Small intestine (tissue), 7 donors: ENCODE results near the gene STEAP1B. TPM values are rescaled to one million over a fixed set of nuclear protein-coding genes. Genes with fewer than 3 reads are reported as not detected.

Source experiments
- DNase-seq, 2 donors: peaks; one replicate each; pipeline versions ENCODE4 v3.0.0 to v3.0.0-alpha.2; 2013
- FAIRE-seq: peaks from 2 replicates; lab custom pipeline; 2012; peaks lifted over from hg19 to GRCh38; lab: Jason Lieb, UNC
- H3K27ac ChIP-seq, 3 donors: one replicate each; pipeline ENCODE4 v1.5.1; 2013; ENCODE audit warnings: low read length in 2 of 3, mild to moderate bottlenecking in 2 of 3, control low read depth in 1 of 3, inconsistent platforms in 1 of 3, low read depth in 1 of 3, moderate library complexity in 1 of 3
- H3K27me3 ChIP-seq, 3 donors: one replicate each; pipeline ENCODE4 v1.6.1; 2013; ENCODE audit warnings: low read length in 3 of 3, inconsistent platforms in 1 of 3; ENCODE audit not compliant: control insufficient read depth in 3 of 3, insufficient read depth in 3 of 3
- H3K36me3 ChIP-seq, 3 donors: one replicate each; pipeline ENCODE4 v1.6.1; 2013; ENCODE audit warnings: low read length in 3 of 3, inconsistent platforms in 1 of 3, low read depth in 1 of 3, mild to moderate bottlenecking in 1 of 3, moderate library complexity in 1 of 3; ENCODE audit not compliant: control insufficient read depth in 3 of 3, insufficient read depth in 2 of 3
- H3K4me1 ChIP-seq, 3 donors: one replicate each; pipeline ENCODE4 v1.6.1; 2013; ENCODE audit warnings: low read length in 2 of 3, inconsistent platforms in 1 of 3, low read depth in 1 of 3, mild to moderate bottlenecking in 1 of 3, moderate library complexity in 1 of 3; ENCODE audit not compliant: control insufficient read depth in 3 of 3, insufficient read depth in 2 of 3
- H3K4me3 ChIP-seq, 3 donors: one replicate each; pipeline ENCODE4 v1.5.1; 2013; ENCODE audit warnings: low read length in 3 of 3, control low read depth in 1 of 3, inconsistent platforms in 1 of 3, low read depth in 1 of 3, mild to moderate bottlenecking in 1 of 3, moderate library complexity in 1 of 3
- H3K9me3 ChIP-seq, 2 donors: one replicate each; pipeline ENCODE4 v1.6.1; 2013; ENCODE audit warnings: low read depth in 1 of 2, low read length in 1 of 2; ENCODE audit not compliant: control insufficient read depth in 2 of 2, insufficient read depth in 1 of 2
- WGBS, 3 donors: extraction: QIAGEN DNeasy Blood & Tissue Kit; methylation state at CpG; one replicate each; pipeline ENCODE4 v1.1.7; 2013; 5-methylcytosine and 5-hydroxymethylcytosine counted together
- polyA plus RNA-seq, 4 donors: library from polyadenylated mRNA; stranded (reverse) in 3 of 4; unstranded in 1 of 4; fragments of 200-250 nt in 3 of 4; fragments of 120-200 nt in 1 of 4; gene quantifications; one replicate each; pipeline versions ENCODE4 v1.2.1 to v1.2.3, GENCODE V29; 2013
- donor health status: healthy with polysubstance abuse.
- donor health status: control.
- donor health status: control.
- donor health status: Bipolar disorder and iron deficiency.
- donor health status: healthy.

Gene STEAP1B
- polyA plus RNA-seq, 4 donors: 0.27 to 0.56 TPM; not detected in 2

GRCh38 chr7:22404421-22405023, 95.5 kb downstream of the STEAP1B start:
- FAIRE-seq: no peak
- H3K36me3 ChIP-seq: no peaks in the 10 kb centered on the region
- 85 to 92% (median 88%) methylated on average over 3 of the region's 3 CpGs for WGBS, 3 donors
- H3K4me3 ChIP-seq: no peak overlapping the region
- H3K4me1 ChIP-seq: no peaks in the 10 kb centered on the region
- no peak for DNase-seq
- no peaks in the 10 kb centered on the region for H3K9me3 ChIP-seq
- no peaks in the 10 kb centered on the region for H3K27me3 ChIP-seq
- no peak overlapping the region for H3K27ac ChIP-seq

DNA sequence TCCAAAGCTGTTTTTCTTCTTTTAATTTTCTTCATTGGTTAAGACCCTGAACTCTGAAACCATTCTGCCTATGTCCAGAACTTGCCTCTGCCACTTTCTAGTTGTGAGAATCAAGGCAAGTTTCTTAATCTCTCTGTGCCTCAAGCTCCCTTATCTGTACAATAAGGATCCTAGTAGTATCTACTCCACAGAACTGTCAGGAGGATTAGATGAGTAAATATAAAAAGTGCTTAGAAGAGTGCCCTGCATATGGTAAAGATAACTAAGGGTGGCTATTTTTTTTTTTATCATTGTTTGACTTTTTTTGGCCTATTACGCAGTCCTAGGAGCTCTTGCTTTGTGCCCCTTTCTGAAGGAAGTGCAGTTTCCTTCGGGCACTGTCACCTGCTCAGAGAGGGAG, 96.6 kb downstream of the STEAP1B start:
- 95 to 100% (median 95%) methylated on average over 2 of the region's 2 CpGs for WGBS, 3 donors
- no peak for DNase-seq
- Histone ChIP-seq H3K4me3 (no peak overlapping the region), H3K36me3 (no peaks in the 10 kb centered on the region), H3K27me3 (no peaks in the 10 kb centered on the region), H3K9me3 (no peaks in the 10 kb centered on the region), H3K4me1 (no peaks in the 10 kb centered on the region), H3K27ac (no peak overlapping the region)
- FAIRE-seq: no peak

- Histone ChIP-seq H3K4me1 (no peaks in the 10 kb centered on the region), H3K27ac (no peak overlapping the region), H3K36me3 (no peaks in the 10 kb centered on the region), H3K9me3 (no peaks in the 10 kb centered on the region), H3K27me3 (no peaks in the 10 kb centered on the region), H3K4me3 (no peak overlapping the region)
- DNase-seq: peak in 1 of 2 donors; percentile 42
- no peak for FAIRE-seq
- WGBS, 3 donors: 54 to 78% (median 64%) methylated on average over 2 of the region's 2 CpGs
These were observed 97.7 kb downstream of the STEAP1B start for GRCh38 chr7:22402250-22402649.

DNA sequence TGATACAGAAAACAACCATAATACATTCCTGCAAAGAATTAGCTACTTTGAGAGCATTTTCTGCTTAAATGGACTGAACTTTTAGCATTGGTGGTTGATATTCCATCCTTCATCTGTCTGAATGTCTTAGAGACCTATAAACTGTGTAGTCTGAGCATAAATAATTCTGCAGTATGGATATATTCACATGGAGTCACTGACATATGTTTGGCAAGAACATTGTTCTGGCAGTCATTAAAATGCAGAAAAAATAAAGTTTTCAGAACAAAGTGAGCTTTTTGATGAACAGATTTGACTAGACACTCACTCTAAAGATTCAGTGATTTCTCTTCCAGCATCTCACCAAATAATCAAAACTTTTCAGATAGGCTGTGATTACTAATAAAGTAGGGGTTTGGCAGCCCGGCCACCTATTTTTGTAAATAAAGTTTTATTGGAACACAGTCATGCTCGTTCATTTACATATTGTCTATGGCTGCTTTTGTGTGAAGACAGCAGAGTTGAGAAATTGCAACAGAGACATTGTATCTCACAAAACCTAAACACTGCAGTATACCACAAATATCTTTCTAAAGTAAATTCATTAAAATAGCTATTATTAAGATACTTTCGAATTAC, 98.9 kb downstream of the STEAP1B start:
- Histone ChIP-seq H3K4me1 (no peaks in the 10 kb centered on the region), H3K4me3 (no peak overlapping the region), H3K36me3 (no peaks in the 10 kb centered on the region), H3K27ac (no peak overlapping the region), H3K9me3 (no peaks in the 10 kb centered on the region), H3K27me3 (no peaks in the 10 kb centered on the region)
- DNase-seq: no peak
- no peak for FAIRE-seq
- WGBS, 3 donors: 78 to 85% (median 84%) methylated on average over 3 of the region's 3 CpGs

DNA sequence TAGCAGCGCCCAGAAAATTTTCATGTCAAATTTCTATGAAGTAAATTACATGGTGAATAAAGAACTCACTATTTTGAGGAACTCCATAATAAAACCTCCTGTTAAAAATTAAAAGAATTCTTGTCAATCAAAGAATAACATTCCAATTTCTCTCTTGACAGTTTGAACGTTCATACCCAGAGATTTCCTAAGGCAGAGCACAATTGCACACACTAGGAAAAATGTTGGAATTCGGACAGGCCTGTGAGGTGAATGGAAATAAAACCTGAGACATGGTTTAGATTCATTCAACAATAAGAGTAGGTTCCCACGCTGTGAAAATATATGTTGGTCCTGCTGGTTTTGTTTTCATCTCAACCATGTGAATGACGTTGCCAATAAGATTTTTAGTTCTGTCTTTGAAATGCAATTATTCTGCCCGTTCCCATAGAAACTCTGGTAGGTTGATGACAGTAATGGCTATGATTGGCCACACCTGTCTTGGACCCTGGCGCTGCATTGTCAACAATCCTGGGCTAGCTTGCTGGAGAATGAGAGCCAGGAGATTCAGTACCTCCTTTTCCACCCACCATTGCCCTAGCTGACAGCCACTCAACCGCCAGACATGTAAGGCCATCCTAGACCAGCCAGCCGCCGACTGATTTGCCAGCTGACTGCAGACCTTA, 99.7 kb downstream of the STEAP1B start:
- Histone ChIP-seq H3K4me1 (no peaks in the 10 kb centered on the region), H3K36me3 (no peaks in the 10 kb centered on the region), H3K9me3 (no peaks in the 10 kb centered on the region), H3K27me3 (no peaks in the 10 kb centered on the region), H3K4me3 (no peak overlapping the region), H3K27ac (no peak overlapping the region)
- WGBS, 3 donors: 78 to 79% (median 79%) methylated on average over 10 of the region's 10 CpGs
- FAIRE-seq (no peak), DNase-seq (no peak)

- 85 to 91% (median 87%) methylated on average over 2 of the region's 2 CpGs for WGBS, 3 donors
- FAIRE-seq: no peak
- H3K4me1 ChIP-seq: peaks cover 0 to 6% (median 0%) of the 10 kb centered on the region in 3 donors
- H3K36me3 ChIP-seq: no peaks in the 10 kb centered on the region
- no peak overlapping the region for H3K4me3 ChIP-seq
- no peak overlapping the region for H3K27ac ChIP-seq
- no peaks in the 10 kb centered on the region for H3K27me3 ChIP-seq
- DNase-seq: no peak
- H3K9me3 ChIP-seq: no peaks in the 10 kb centered on the region
These were observed 100.4 kb downstream of the STEAP1B start for GRCh38 chr7:22399546-22399945.

- DNase-seq: no peak
- H3K9me3 ChIP-seq: no peaks in the 10 kb centered on the region
- H3K27ac ChIP-seq: no peak overlapping the region
- H3K4me3 ChIP-seq: no peak overlapping the region
- peaks cover 0 to 10% (median 0%) of the 10 kb centered on the region in 3 donors for H3K4me1 ChIP-seq
- no peaks in the 10 kb centered on the region for H3K27me3 ChIP-seq
- no peaks in the 10 kb centered on the region for H3K36me3 ChIP-seq
- FAIRE-seq: no peak
These were observed 100.9 kb downstream of the STEAP1B start for GRCh38 chr7:22399091-22399490.

GRCh38 chr7:22397981-22398380, 102.0 kb downstream of the STEAP1B start:
- DNase-seq (no peak), FAIRE-seq (no peak)
- Histone ChIP-seq H3K4me3 (no peak overlapping the region), H3K4me1 (peaks cover 0 to 15% (median 0%) of the 10 kb centered on the region in 3 donors), H3K27ac (no peak overlapping the region), H3K27me3 (no peaks in the 10 kb centered on the region), H3K9me3 (no peaks in the 10 kb centered on the region), H3K36me3 (no peaks in the 10 kb centered on the region)
- 72 to 80% (median 76%) methylated on average over 5 of the region's 5 CpGs for WGBS, 3 donors
